HG03095 (cell line): Measurements from ENCODE around the gene MOSPD2.

Source experiments
- ATAC-seq: cut with Tn5 transposase; IDR thresholded peaks from one replicate; pipeline ENCODE4 v1.9.1; 2021; ENCODE audit warnings: moderate library complexity; ENCODE audit not compliant: unreplicated experiment

Gene MOSPD2

GRCh38 chrX:14913241-14913640, 40.0 kb downstream of the MOSPD2 start:
- no peak for ATAC-seq

GRCh38 chrX:14915596-14915995, 42.4 kb downstream of the MOSPD2 start:
- ATAC-seq = no peak

DNA sequence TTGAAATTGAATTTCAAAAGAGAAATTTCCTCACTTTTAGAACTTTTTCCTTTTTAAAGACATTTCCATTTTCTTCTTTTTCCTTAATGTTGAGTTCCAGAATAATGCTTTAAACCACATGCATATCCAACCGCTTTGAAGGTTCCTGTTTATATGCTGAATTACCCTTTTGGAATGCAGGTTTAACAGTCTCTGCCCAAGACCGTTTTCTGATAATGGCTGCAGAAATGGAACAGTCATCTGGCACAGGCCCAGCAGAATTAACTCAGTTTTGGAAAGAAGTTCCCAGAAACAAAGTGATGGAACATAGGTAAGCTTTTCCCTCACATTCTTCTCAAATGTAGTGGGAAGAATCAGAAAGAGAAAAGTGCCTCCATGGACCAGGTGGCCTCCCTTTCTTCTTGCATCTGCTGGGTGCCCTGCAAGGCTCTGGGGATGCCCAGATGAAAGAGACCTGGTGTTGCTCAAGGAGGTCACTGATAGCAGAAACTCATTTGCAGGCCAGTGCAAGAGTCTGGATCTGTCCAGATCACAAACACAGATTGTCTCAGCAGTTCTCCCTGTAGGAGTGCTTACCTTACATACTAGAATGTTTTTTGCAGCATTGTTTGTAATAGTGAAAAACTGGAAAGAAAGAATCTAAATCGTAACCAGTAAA, 42.9 kb downstream of the MOSPD2 start:
- ATAC-seq = no peak

- no peak for ATAC-seq
Observed at GRCh38 chrX:14919407-14919806, 46.2 kb downstream of the MOSPD2 start.

DNA sequence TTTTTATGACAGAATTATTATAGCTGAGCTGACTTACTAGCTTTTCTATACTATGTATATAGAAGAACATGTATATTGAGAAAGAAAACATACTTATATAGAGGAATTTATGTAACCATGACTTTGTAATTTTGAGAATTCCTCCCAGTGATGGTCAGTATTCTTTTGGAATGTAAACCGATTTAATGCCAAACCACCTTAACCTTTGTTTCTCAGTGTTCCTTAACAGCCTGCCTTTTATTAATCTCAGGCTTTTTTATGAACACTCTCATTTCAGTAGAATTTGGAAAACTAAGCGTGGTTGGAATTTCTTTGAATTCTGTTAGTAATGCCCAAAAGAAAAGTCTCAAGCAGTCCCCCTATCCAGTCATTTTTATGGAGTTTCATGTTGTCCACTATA, 47.0 kb downstream of the MOSPD2 start:
- no peak for ATAC-seq

DNA sequence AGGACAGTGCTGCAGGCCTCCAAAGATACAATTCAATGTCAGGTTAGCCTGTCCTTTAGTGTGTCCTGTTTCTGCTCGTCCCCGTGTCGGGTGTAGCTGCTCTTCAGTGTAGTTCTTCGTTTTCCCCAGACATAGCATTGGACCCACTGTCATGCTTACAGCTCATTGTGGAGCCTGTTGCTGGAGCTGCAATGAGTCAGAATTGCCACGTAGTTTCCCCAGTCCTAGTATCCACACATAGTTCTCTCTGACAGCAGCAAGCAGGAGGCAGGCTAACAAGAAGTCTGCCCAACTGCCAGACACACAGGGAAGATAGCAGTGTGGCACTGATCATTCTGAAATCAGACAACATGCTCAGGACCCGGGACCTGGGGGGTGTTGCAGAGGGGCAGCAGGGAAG, 49.2 kb downstream of the MOSPD2 start:
- ATAC-seq = no peak

- no peak for ATAC-seq
Observed at GRCh38 chrX:14923761-14924160, 50.5 kb downstream of the MOSPD2 start.

DNA sequence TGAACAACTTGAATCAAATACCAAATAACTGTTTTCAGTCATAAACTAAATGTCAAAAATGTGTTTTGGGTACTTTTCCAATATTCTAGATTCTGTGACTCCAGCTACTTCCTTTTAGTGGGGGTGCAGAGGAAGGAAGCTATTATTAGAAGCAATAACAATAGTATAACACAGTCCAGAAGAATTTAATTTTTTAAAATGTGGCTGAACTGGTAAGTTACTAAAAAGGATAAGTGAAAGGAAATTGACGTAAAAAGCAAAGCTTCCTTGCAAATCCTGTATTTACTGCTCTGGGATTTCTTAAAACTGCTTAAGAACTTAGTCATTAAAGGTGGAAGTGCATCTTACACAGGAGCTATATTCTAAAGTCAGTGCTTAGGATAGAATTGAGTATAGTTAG, 53.2 kb downstream of the MOSPD2 start:
- no peak for ATAC-seq

DNA sequence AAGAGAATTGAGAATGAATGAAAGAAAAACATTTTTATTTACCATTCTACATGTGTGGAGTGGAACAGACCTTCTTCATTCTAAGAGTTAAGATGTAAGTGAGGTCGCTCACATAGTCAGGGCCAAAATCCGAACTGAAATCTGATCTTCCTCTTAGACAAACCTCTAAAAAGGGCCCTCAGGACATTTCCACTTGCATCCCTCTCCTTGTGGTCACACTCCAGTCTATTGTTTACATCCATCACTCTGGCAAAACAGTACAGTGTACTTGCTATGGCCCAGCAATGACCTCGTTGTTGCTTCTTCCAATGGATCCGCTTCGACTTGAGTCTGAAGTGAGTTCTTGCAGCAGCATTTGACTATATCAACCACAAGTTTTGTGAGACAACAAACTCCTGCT, 54.2 kb downstream of the MOSPD2 start:
- no peak for ATAC-seq

DNA sequence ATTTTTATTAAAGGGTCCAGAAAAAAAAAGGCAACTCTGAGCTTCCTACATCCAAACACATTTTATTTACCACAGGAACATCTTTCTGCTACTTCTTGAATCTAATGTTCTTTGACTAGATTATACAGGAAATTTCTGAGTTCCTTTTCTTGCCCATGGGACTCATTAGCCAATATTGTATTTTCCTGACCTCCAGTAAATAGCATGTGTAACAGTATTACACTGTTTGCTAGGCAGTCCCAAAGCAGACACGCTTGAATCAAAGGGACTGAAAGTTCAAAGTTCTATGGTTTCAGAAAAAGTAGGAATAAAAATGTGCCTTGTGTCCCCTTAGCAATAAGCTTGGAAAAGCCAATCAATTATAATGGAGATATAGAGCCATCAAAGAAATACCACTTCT, 57.4 kb downstream of the MOSPD2 start:
- no peak for ATAC-seq

- no peak for ATAC-seq
Observed at GRCh38 chrX:14932136-14932535, 58.9 kb downstream of the MOSPD2 start.

GRCh38 chrX:14934423-14934822, 61.2 kb downstream of the MOSPD2 start:
- ATAC-seq = no peak

GRCh38 chrX:14936561-14936960, 63.3 kb downstream of the MOSPD2 start:
- no peak for ATAC-seq

DNA sequence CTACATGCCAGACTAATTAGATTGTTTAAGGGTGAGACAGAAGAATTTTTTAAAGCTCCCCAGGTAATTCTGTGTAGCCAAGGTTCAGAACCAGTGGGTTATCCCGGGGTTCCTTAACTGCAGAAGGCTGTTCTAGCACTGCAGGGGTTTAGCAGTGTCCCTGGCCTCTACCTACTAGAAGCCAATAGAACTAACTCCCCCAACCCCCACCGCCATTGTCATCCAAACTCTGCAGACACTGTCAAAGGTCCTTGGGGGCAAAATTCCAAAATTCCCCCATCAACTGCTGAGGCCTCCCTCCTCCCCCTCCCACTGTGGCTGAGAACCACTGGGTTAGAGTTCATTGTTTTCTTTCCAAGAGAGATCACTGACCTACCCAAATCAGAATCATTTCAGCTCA, 66.4 kb downstream of the MOSPD2 start:
- ATAC-seq = no peak

DNA sequence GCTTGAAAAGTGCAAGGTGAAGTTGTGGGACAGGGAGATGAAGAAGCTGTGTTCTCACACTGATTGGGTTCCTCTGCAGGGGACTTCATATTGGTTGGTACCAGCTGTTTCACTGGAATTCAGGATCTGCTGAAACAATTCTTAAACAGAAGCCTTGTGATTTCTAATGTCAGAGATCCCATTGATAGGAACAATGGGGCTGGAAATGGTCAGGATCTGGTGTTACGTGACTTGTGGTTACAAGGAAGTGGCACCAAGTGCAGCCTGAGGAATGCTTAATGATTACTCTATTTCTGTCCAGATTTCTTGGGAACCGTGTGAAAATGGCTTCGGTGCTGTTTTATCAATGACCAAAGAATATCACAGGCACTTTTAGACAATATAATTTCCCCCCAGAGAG, 68.1 kb downstream of the MOSPD2 start:
- no peak for ATAC-seq

- ATAC-seq = no peak
Observed at GRCh38 chrX:14942341-14942740, 69.1 kb downstream of the MOSPD2 start.

GRCh38 chrX:14943962-14944361, 70.7 kb downstream of the MOSPD2 start:
- ATAC-seq = no peak

DNA sequence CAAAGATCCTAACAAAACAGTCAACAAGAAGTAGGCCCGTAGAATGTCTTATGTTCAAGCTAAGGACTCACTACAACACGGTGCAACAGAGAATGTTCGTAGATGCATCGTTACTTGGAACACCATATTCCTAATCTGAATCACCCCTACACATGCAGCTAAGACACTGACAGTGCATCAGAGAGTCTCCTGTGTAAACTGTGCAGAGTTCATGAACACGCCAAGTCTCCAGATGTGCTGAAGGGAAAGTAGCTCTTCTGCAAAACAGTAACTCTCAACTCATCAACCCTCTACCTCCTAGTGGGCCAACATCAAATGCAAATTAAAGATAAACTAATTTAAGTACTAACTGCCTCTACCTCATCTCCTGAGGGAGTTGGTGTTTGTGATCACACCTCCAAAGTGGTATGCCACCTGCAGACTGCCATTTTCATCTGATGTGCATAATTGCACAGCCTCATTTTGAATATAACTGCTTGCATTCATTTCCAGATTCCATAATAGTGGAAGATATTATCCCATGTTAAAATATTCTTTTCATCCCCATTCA, 73.5 kb downstream of the MOSPD2 start:
- no peak for ATAC-seq

- ATAC-seq = no peak
Observed at GRCh38 chrX:14948691-14949090, 75.5 kb downstream of the MOSPD2 start.

- no peak for ATAC-seq
Observed at GRCh38 chrX:14956813-14957582, 83.8 kb downstream of the MOSPD2 start.

GRCh38 chrX:14963447-14964236, 90.4 kb downstream of the MOSPD2 start:
- no peak for ATAC-seq

- no peak for ATAC-seq
Observed at GRCh38 chrX:14964500-14964899, 91.3 kb downstream of the MOSPD2 start.
